DMS153 (cell line): ENCODE data around the gene SAP30L.

ENCODE experiments used
- DNase-seq: peaks from one replicate; lab custom pipeline; 2025; lab: John Stamatoyannopoulos, UW

SAP30L gene

GRCh38 chr5:154465169-154465568 is 19.4 kb downstream of the SAP30L start:
- DNase-seq, result no peak

GRCh38 chr5:154466147-154466546 is 20.4 kb downstream of the SAP30L start:
- no peak for DNase-seq

GRCh38 chr5:154466671-154467070 is 20.9 kb downstream of the SAP30L start:
- DNase-seq, result no peak

GRCh38 chr5:154467655-154468354 is 22.0 kb downstream of the SAP30L start:
- no peak for DNase-seq

- no peak for DNase-seq
These were observed 24.3 kb downstream of the SAP30L start for GRCh38 chr5:154470137-154470536.

GRCh38 chr5:154470947-154471870 is 25.4 kb downstream of the SAP30L start:
- DNase-seq, result no peak

- DNase-seq, result no peak
These were observed 27.2 kb downstream of the SAP30L start for GRCh38 chr5:154472871-154473580.

GRCh38 chr5:154473581-154474283 is 27.9 kb downstream of the SAP30L start:
- DNase-seq, result no peak

- no peak for DNase-seq
These were observed 28.9 kb downstream of the SAP30L start for GRCh38 chr5:154474396-154475334.

GRCh38 chr5:154475591-154476353 is 30.0 kb downstream of the SAP30L start:
- no peak for DNase-seq

DNA sequence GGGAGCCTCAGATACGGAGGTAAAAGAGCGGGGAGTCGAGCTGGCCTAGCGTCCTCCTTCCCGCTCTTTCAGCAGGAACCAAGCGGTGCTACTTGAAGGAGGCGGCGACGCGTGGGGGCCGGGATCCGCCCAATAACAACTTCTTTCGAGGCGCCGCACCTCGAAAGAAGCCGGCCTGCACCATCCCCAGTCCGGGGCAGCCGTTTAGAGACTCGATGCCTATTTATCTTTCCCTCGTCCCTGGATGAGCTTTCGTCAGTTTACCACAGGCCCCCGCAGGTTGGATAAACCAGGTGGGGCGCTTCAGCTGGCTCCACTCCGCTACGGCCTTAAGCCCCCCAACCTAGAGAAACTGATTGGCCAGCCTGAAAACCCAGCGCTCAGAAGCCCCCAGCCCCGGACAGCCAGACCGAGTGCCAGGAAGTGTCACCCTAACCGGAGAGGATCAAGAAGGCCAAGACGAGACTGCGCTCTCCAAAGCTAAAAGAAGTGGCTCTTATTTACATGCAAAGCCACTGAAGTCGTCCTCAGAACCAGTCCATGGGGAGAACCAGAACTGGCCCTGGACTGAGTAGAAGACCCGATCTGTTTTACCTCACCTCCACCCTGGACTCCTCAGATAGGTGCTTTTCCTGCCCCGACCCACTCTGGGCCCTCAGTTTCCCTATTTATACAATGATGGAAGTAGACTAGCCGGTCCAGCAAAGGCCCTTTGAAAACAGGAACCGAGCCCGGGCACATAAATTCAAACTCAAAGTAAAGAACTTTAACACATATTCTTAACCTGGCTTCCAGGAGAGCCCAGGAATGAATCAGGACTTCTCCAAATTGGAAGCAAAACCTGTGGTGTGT is 30.8 kb downstream of the SAP30L start:
- no peak for DNase-seq

DNA sequence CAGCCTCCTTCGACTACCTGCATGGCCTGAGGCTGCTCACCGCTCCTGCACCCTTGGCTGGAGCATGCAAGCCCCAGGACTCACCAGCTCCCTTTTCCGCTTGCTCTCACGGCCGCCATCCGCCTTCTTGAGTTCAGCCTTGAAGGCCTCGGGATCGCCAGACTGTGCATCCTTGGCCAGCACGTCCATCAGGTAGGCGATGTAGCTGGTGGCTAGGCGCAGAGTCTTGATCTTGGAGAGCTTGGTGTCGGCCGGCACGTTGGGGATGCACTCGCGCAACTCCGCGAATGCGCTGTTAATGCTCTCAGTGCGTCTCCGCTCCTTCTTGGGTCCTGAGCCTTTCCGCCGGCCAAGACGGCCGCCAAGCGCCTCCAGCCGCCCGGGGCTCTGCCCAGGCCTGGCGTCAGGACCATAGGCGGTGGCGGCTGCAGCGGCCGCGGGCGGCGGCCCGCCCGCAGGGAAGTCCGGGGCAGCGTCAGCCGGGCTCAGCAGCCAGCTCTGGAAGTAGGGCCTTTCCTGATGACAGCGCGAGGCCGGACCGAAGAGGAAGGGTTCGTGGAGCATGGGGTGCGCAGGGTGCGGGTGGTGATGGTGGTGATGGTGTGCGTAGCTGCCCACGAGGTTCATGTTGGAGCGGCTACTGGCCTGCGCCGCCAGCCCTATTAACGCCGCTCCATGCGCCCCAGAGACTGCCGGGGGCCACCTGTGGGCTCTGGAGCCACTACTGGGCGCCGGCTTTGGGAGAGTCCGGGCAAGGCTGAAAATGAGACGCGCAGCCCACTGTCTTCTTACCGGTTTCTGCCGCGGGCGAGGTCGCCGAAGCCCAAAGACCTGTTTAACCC is 31.8 kb downstream of the SAP30L start:
- DNase-seq, result no peak

DNA sequence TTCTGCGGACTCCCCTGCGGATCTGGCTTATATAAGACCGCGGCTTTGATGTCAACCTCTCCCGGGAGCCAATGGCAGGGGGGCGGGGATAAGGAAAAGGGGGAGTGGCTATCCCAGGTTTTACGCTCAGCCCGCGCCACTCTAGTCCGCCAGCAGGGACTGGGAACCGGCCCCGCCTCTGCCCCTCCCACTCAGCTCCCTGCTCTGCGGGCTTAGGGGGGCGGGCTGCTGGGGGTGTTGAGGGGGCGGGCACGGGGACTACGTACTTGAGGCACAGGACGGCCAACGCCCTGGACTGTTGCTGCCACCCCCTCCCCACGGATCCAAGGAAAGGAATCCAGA is 32.4 kb downstream of the SAP30L start, which contains the start of gene HAND1:
HAND1 (minus strand) TSS at position 4 of the 342 bp plus-strand sequence. CDS start 219 bp downstream, outside the sequence.
- DNase-seq, result peak; percentile 15

DNA sequence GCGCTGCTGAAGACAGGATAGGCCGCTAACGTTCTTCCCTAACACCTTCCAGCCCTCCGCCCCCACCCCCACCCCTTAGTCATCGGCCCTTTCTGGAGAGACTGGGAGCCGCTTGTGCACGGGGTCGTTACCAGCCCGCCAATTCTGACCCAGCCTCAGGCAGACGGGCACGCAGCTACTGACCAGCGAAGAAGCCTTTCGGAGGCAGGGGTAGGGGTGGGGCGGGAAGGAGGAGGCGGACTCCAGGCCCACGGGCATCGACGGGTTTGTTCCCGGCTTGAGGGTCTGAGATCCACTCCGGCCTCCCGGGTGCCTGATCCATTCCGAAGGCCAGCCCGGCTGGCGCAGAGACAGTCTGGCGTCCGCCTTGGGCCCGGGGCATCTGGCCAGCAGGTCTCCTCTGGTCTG is 33.0 kb downstream of the SAP30L start:
- DNase-seq, result no peak

DNA sequence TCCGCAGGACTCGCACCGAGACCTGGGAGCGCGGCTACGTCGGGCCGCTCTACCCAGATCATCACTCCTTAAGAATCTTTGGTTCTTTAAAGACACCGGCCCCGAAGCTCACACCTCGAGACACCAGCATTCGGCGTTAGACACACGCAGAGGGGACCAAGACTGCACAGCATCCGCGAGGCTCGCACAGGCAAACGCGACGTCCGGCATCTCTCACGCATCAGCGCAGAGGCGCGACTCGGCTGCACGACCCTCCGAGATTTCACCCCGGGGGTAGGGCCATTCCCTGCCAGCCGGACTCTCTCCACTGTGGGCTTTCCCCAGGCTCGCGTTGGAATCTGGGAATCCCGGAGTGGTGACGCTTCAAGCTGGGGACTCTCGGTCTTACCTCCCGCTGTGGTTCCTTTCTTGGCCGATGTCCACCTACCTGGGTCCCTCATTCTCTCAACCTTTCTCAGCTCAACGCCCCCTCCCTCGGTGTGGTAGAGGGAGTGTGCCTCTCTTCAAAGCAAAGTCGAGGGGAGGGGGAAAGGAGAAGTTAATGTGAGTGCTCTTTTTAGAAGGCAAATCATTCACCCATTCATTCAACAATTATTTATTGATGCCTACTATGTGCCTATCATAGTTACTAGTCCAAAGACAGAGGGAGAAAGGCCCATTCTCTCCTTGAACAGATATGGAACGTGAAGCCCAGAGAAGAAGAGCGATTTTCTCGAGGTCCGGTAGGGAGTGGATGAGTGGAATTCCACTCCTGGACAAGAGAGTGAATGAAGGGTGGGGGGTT is 33.6 kb downstream of the SAP30L start:
- DNase-seq, result no peak

- DNase-seq, result no peak
These were observed 34.4 kb downstream of the SAP30L start for GRCh38 chr5:154479944-154480750.
